ENCODE results near the gene RPL27A. TPM values are rescaled to one million over a fixed set of nuclear protein-coding genes. Genes with fewer than 3 reads are reported as not detected.

The RPL27A gene
- total and polyA plus RNA-seq, 8 donors = 138 to 4,507 (median 1,038) TPM

- peak; percentile 40 to 48 for DNase-seq
- intact Hi-C loops (cut with DNase I; ENCODE audit: low total_unique reads) = no loop called here
- no peaks in the 10 kb centered on the region for H3K27me3 ChIP-seq
- WGBS, 5 donors = 15 to 59% (median 48%) methylated on average over 3 to 7 of the region's 7 CpGs
- peak overlapping the region; percentile 41 to 94 (median 67) for H3K27ac ChIP-seq
- no peaks in the 10 kb centered on the region for H3K9me3 ChIP-seq
- peaks cover 12 to 39% (median 23%) of the 10 kb centered on the region in 4 donors for H3K36me3 ChIP-seq
- peaks cover 32 to 70% (median 49%) of the 10 kb centered on the region in 4 donors for H3K4me1 ChIP-seq
- TF ChIP-seq, protein P1, sequence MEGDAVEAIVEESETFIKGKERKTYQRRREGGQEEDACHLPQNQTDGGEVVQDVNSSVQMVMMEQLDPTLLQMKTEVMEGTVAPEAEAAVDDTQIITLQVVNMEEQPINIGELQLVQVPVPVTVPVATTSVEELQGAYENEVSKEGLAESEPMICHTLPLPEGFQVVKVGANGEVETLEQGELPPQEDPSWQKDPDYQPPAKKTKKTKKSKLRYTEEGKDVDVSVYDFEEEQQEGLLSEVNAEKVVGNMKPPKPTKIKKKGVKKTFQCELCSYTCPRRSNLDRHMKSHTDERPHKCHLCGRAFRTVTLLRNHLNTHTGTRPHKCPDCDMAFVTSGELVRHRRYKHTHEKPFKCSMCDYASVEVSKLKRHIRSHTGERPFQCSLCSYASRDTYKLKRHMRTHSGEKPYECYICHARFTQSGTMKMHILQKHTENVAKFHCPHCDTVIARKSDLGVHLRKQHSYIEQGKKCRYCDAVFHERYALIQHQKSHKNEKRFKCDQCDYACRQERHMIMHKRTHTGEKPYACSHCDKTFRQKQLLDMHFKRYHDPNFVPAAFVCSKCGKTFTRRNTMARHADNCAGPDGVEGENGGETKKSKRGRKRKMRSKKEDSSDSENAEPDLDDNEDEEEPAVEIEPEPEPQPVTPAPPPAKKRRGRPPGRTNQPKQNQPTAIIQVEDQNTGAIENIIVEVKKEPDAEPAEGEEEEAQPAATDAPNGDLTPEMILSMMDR (IDR thresholded peaks at IDR 0.05) = no peak
- peak; percentile 28 to 86 (median 81) for TF ChIP-seq POLR2AphosphoS5 (IDR thresholded peaks at IDR 0.05)
- no peak overlapping the region for H3K4me3 ChIP-seq
These were observed 50.2 kb downstream of the RPL27A start for GRCh38 chr11:8732748-8733241.

DNA sequence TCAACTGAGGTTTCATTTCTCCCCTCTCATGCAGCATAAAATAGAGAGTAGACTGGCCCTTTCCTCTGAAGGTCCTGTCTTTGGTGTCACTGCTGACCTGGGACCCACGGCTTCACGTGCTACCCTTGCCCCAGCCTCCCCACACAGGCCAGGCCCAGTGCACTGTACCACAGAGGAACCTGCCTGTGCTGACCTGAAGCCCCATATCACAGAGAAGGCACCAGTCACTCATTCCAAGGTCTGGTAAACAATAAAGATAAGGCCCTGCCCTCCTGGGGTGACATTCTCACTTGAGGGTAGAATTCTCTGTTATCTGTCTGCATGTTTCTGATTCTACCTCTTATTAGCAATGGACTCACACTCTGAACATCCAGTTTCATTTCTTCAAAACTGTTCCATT lies 51.3 kb downstream of the RPL27A start:
- no peak for TF ChIP-seq POLR2A (IDR thresholded peaks at IDR 0.05)
- TF ChIP-seq, protein P1 (IDR thresholded peaks at IDR 0.05) = no peak
- TF ChIP-seq EP300 (IDR thresholded peaks at IDR 0.05) = no peak
- TF ChIP-seq POLR2AphosphoS5 (IDR thresholded peaks at IDR 0.05) = no peak
- 33 to 65% (median 62%) methylated on average over 2 of the region's 2 CpGs for WGBS, 5 donors
- peaks cover 27 to 65% (median 42%) of the 10 kb centered on the region in 4 donors for H3K4me1 ChIP-seq
- no peak overlapping the region for H3K4me3 ChIP-seq
- H3K9me3 ChIP-seq = no peaks in the 10 kb centered on the region
- peak overlapping the region; percentile 41 to 94 (median 67) for H3K27ac ChIP-seq
- no peaks in the 10 kb centered on the region for H3K27me3 ChIP-seq
- intact Hi-C loops (cut with DNase I; ENCODE audit: low total_unique reads) = no loop called here
- peaks cover 12 to 46% (median 29%) of the 10 kb centered on the region in 4 donors for H3K36me3 ChIP-seq
- no peak for DNase-seq

- H3K4me1 ChIP-seq = peaks cover 27 to 64% (median 43%) of the 10 kb centered on the region in 4 donors
- 72 to 80% (median 79%) methylated on average over 8 of the region's 8 CpGs for WGBS, 5 donors
- TF ChIP-seq POLR2AphosphoS5 (IDR thresholded peaks at IDR 0.05) = no peak
- TF ChIP-seq, protein P1 (IDR thresholded peaks at IDR 0.05) = no peak
- TF ChIP-seq EP300 (IDR thresholded peaks at IDR 0.05) = no peak
- TF ChIP-seq POLR2A (IDR thresholded peaks at IDR 0.05) = no peak
- intact Hi-C loops (cut with DNase I; ENCODE audit: low total_unique reads) = no loop called here
- DNase-seq = no peak
- H3K27me3 ChIP-seq = no peaks in the 10 kb centered on the region
- no peak overlapping the region for H3K4me3 ChIP-seq
- H3K9me3 ChIP-seq = no peaks in the 10 kb centered on the region
- H3K27ac ChIP-seq = peak overlapping the region in 2 of 5 donors; percentile 27 to 51
- H3K36me3 ChIP-seq = peaks cover 7 to 40% (median 22%) of the 10 kb centered on the region in 4 donors
These were observed 52.5 kb downstream of the RPL27A start for GRCh38 chr11:8735094-8735493.

DNA sequence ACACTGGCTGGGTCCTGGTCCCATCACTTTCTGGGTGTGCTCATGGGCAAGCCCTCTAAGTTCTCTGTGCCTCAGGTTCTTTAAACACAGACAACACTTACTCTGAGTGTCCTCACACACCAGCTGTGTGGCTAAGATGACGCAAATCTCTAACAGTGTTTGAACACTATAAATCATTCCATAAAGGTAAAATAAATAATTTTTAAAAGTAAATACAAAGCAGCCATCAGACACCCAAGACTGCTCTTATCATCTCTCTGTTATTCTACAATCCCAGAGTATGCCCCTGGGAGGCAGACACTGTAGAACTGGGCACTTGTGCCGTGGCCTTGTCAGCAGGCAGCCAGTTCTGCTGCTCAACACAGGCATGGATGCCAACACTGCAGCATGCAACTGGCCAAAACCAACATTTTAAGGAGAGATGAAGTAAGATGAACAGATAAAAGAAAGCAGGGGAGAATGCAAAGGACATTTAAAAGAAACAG lies 56.8 kb downstream of the RPL27A start:
- DNase-seq = no peak
- Histone ChIP-seq H3K36me3 (peaks cover 0 to 37% (median 15%) of the 10 kb centered on the region in 4 donors), H3K9me3 (no peaks in the 10 kb centered on the region), H3K27ac (peak overlapping the region in 2 of 5 donors; percentile 14 to 21), H3K4me1 (peaks cover 0 to 40% (median 19%) of the 10 kb centered on the region in 4 donors), H3K4me3 (no peak overlapping the region), H3K27me3 (no peaks in the 10 kb centered on the region)
- WGBS, 5 donors = 40 to 73% (median 55%) methylated on average over 2 of the region's 2 CpGs
- intact Hi-C loops (cut with DNase I; ENCODE audit: low total_unique reads) = no loop called here
- no peak for TF ChIP-seq EP300 (IDR thresholded peaks at IDR 0.05)
- TF ChIP-seq, protein P1 (IDR thresholded peaks at IDR 0.05) = no peak
- TF ChIP-seq POLR2AphosphoS5 (IDR thresholded peaks at IDR 0.05) = no peak
- no peak for TF ChIP-seq POLR2A (IDR thresholded peaks at IDR 0.05)

Small RNA genes within 50 kb of the gene (small RNA-seq; reads per million reads assigned to genes)
- 0 reads per million in 4 donors for gene SNORA3A
- gene SNORA3B = 0 to 2.2 (median 1.5) reads per million in 4 donors

Other genes with a start within 250 kb of the RPL27A start
- 10 to 100 TPM in 4 of 5 donors, not detected in 1; 10.9 to 21.3 (median 15.3) TPM for gene STK33, start 88.6 kb upstream of the RPL27A start, total RNA-seq
- 1 to 10 TPM; 3.1 to 7.2 (median 4.7) TPM for gene STK33, start 88.6 kb upstream of the RPL27A start, polyA plus RNA-seq
- 1 to 10 TPM; 2.3 to 8.7 (median 7.0) TPM for gene TRIM66, start 127 bp upstream of the RPL27A start, total RNA-seq
- 1 to 10 TPM in 2 of 3 donors, under 1 TPM in 1; 0.76 to 1.9 (median 1.2) TPM for gene TRIM66, start 127 bp upstream of the RPL27A start, polyA plus RNA-seq
- gene AKIP1, start 228.4 kb downstream of the RPL27A start, total RNA-seq = 10 to 100 TPM in 3 of 5 donors, under 1 TPM in 1, not detected in 1; 0.89 to 21.1 (median 17.9) TPM
- 10 to 100 TPM; 16.8 to 26.8 (median 23.4) TPM for gene AKIP1, start 228.4 kb downstream of the RPL27A start, polyA plus RNA-seq